Body of pancreas (tissue), 4 donors: ENCODE measurements around the gene NPR3.

Experiments
- POLR2A ChIP-seq, 3 donors: fragments of 450-650 bp; IDR thresholded peaks; one replicate each; pipeline ENCODE4 v1.6.1; 2016; ENCODE audit warnings: antibody characterized with exemption in 3 of 3, mild to moderate bottlenecking in 2 of 3
- TF ChIP-seq, protein P1 (sequence below), 7 experiments: fragments of 450-650 bp in 4 of 7; fragments of 200-600 bp in 3 of 7; sonication (generic) in 3 of 7; IDR thresholded peaks; one replicate each; pipeline ENCODE4 v1.5.1; 2016 to 2019; ENCODE audit warnings: antibody characterized with exemption in 7 of 7

DNA sequence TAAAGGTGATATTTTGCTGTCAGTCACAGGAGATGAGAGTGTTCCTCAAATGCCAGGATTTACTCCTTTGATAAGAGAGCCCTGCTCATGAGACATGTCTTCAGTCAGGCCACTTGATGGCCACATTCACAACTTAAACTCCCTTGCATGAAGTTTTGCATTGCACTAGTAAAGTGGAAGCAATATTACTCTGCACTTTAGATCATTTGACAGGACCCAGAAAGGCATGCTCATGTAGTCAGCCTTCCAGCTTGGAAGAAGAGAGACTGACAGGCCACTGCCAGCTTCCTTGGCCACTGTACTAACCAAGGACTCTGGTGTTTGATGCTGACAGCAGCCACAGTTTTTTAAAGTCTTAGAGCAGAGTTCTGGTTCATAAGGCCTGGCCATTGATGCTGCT is 42.6 kb downstream of the NPR3 start:
- no peak for TF ChIP-seq POLR2A (IDR thresholded peaks at IDR 0.05)
- TF ChIP-seq, protein P1, sequence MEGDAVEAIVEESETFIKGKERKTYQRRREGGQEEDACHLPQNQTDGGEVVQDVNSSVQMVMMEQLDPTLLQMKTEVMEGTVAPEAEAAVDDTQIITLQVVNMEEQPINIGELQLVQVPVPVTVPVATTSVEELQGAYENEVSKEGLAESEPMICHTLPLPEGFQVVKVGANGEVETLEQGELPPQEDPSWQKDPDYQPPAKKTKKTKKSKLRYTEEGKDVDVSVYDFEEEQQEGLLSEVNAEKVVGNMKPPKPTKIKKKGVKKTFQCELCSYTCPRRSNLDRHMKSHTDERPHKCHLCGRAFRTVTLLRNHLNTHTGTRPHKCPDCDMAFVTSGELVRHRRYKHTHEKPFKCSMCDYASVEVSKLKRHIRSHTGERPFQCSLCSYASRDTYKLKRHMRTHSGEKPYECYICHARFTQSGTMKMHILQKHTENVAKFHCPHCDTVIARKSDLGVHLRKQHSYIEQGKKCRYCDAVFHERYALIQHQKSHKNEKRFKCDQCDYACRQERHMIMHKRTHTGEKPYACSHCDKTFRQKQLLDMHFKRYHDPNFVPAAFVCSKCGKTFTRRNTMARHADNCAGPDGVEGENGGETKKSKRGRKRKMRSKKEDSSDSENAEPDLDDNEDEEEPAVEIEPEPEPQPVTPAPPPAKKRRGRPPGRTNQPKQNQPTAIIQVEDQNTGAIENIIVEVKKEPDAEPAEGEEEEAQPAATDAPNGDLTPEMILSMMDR (IDR thresholded peaks at IDR 0.05), result no peak
